ENCODE data around the gene RHOA.

- no peak for TF ChIP-seq CTCF (conservative IDR thresholded peaks at IDR 0.05; ENCODE audit: low read depth, low read length)
- no peak for TF ChIP-seq EZH2 (IDR thresholded peaks at IDR 0.05; ENCODE audit: low read length, unreplicated experiment)
- no peak for TF ChIP-seq EZH2phosphoT487 (IDR thresholded peaks at IDR 0.05; ENCODE audit: borderline replicate concordance, low read length)
Observed at GRCh38 chr3:49311283-49311682, 100.5 kb downstream of the RHOA start.

Data from PC-3 (cell line).